ENCODE measurements around the gene RAI1. TPM values are rescaled to one million over a fixed set of nuclear protein-coding genes. Genes with fewer than 3 reads are reported as not detected.

RAI1 gene
- total RNA-seq, 1 donor from 2014 or later, result 31.2 TPM

- TF ChIP-seq, protein P1, sequence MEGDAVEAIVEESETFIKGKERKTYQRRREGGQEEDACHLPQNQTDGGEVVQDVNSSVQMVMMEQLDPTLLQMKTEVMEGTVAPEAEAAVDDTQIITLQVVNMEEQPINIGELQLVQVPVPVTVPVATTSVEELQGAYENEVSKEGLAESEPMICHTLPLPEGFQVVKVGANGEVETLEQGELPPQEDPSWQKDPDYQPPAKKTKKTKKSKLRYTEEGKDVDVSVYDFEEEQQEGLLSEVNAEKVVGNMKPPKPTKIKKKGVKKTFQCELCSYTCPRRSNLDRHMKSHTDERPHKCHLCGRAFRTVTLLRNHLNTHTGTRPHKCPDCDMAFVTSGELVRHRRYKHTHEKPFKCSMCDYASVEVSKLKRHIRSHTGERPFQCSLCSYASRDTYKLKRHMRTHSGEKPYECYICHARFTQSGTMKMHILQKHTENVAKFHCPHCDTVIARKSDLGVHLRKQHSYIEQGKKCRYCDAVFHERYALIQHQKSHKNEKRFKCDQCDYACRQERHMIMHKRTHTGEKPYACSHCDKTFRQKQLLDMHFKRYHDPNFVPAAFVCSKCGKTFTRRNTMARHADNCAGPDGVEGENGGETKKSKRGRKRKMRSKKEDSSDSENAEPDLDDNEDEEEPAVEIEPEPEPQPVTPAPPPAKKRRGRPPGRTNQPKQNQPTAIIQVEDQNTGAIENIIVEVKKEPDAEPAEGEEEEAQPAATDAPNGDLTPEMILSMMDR (IDR thresholded peaks at IDR 0.05), result no peak
- DNase-seq (no peak), ATAC-seq (ENCODE audit: low read depth) (no peak)
- peaks cover 19% of the 10 kb centered on the region for H3K4me1 Mint-ChIP-seq
- ChIA-PET CTCF (no interaction called here), POLR2A (no interaction called here)
- no peaks in the 10 kb centered on the region for H3K9me3 Mint-ChIP-seq
- peaks cover 31% of the 10 kb centered on the region for H3K36me3 Mint-ChIP-seq (ENCODE audit: low read depth)
- H3K4me3 Mint-ChIP-seq, result no peak overlapping the region
- H3K27ac Mint-ChIP-seq, result no peak overlapping the region
- intact Hi-C loops (cut with micrococcal nuclease), result no loop called here
- H3K27me3 Mint-ChIP-seq, result no peaks in the 10 kb centered on the region
Observed at GRCh38 chr17:17795946-17796786, 114.9 kb downstream of the RAI1 start.

DNA sequence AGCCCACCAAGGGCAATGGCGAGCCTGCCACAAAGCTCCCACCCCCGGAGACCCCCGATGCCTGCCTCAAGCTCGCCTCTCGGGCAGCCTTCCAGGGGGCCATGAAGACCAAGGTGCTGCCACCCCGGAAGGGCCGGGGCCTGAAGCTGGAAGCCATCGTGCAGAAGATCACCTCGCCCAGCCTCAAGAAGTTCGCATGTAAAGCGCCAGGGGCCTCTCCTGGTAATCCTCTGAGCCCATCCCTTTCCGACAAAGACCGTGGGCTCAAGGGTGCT, 115.5 kb downstream of the RAI1 start:
- Mint-ChIP-seq H3K27ac (no peak overlapping the region), H3K27me3 (no peaks in the 10 kb centered on the region), H3K4me3 (no peak overlapping the region), H3K4me1 (peaks cover 16% of the 10 kb centered on the region), H3K36me3 (ENCODE audit: low read depth) (peaks cover 31% of the 10 kb centered on the region), H3K9me3 (no peaks in the 10 kb centered on the region)
- ATAC-seq (ENCODE audit: low read depth), result no peak
- intact Hi-C loops (cut with micrococcal nuclease), result no loop called here
- ChIA-PET CTCF (no interaction called here), POLR2A (no interaction called here)
- no peak for DNase-seq
- TF ChIP-seq, protein P1 (IDR thresholded peaks at IDR 0.05), result no peak

DNA sequence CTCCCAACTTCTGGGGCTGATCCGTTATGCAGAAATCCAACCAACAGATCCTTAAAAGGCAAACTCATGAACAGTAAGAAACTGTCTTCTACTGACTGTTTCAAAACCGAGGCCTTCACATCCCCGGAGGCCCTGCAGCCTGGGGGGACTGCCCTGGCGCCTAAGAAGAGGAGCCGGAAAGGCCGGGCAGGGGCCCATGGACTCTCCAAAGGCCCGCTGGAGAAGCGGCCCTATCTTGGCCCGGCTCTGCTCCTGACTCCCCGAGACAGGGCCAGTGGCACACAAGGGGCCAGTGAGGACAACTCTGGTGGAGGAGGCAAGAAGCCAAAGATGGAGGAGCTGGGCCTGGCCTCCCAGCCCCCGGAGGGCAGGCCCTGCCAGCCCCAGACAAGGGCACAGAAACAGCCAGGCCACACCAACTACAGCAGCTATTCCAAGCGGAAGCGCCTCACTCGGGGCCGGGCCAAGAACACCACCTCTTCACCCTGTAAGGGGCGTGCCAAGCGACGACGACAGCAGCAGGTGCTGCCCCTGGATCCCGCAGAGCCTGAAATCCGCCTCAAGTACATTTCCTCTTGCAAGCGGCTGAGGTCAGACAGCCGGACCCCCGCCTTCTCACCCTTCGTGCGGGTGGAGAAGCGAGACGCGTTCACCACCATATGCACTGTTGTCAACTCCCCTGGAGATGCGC, 116.0 kb downstream of the RAI1 start:
- H3K4me1 Mint-ChIP-seq, result peaks cover 10% of the 10 kb centered on the region
- CTCF ChIA-PET, result no interaction called here
- H3K36me3 Mint-ChIP-seq (ENCODE audit: low read depth), result peaks cover 31% of the 10 kb centered on the region
- intact Hi-C loops (cut with micrococcal nuclease), result no loop called here
- no peak overlapping the region for H3K27ac Mint-ChIP-seq
- no peak overlapping the region for H3K4me3 Mint-ChIP-seq
- TF ChIP-seq, protein P1 (IDR thresholded peaks at IDR 0.05), result no peak
- POLR2A ChIA-PET, result no interaction called here
- H3K9me3 Mint-ChIP-seq, result no peaks in the 10 kb centered on the region
- DNase-seq (no peak), ATAC-seq (ENCODE audit: low read depth) (no peak)
- no peaks in the 10 kb centered on the region for H3K27me3 Mint-ChIP-seq

DNA sequence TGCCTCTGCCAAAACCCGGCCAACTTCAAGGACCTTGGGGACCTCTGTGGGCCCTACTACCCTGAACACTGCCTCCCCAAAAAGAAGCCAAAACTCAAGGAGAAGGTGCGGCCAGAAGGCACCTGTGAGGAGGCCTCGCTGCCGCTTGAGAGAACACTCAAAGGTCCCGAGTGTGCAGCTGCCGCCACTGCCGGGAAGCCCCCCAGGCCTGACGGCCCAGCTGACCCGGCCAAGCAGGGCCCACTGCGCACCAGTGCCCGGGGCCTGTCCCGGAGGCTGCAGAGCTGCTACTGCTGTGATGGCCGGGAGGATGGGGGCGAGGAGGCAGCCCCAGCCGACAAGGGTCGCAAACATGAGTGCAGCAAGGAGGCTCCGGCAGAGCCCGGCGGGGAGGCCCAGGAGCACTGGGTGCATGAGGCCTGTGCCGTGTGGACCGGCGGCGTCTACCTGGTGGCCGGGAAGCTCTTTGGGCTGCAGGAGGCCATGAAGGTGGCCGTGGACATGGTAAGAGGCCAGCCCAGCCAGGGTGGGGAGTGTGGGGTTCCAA, 116.8 kb downstream of the RAI1 start:
- CTCF ChIA-PET, result no interaction called here
- Mint-ChIP-seq H3K4me3 (no peak overlapping the region), H3K27me3 (no peaks in the 10 kb centered on the region), H3K9me3 (no peaks in the 10 kb centered on the region), H3K27ac (no peak overlapping the region), H3K4me1 (peaks cover 3% of the 10 kb centered on the region), H3K36me3 (ENCODE audit: low read depth) (peaks cover 31% of the 10 kb centered on the region)
- DNase-seq, result no peak
- POLR2A ChIA-PET, result no interaction called here
- TF ChIP-seq, protein P1 (IDR thresholded peaks at IDR 0.05), result no peak
- no peak for ATAC-seq (ENCODE audit: low read depth)
- intact Hi-C loops (cut with micrococcal nuclease), result no loop called here

DNA sequence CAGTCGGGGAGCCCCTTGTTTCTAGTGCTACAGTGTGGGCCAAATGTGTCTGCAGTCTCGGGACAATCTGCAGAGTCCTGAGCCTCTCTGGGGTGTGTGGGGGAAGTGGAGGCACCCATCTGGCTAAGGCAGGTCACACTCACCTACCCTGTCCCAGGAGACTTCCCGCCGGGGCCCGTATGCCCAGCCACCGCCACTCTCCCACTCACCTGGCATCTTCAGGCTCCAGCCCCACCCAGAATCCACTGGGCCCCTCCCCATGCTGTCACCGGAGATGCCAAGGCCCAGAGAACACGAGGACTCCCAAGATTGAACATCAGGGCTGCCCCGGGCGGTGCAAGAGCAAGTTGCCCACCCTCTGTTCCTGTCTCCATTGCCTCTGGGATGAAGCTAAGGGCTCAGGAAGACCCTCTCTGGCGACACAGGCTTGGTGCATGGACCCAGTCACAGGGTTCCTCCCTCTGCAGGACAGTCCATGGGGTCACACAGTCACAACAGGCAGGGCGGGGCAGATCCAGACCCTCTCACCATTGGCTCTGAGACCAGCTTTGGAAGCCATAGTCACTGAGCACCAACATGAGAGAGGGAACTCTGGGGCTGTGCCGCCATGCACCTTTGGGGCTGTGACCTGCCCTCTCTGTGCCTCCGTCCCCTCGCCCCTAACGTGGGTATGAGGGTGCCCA, 117.5 kb downstream of the RAI1 start:
- H3K27me3 Mint-ChIP-seq, result no peaks in the 10 kb centered on the region
- peaks cover 30% of the 10 kb centered on the region for H3K36me3 Mint-ChIP-seq (ENCODE audit: low read depth)
- TF ChIP-seq, protein P1 (IDR thresholded peaks at IDR 0.05), result no peak
- ChIA-PET POLR2A (no interaction called here), CTCF (no interaction called here)
- H3K9me3 Mint-ChIP-seq, result no peaks in the 10 kb centered on the region
- no peak overlapping the region for H3K4me3 Mint-ChIP-seq
- DNase-seq (no peak), ATAC-seq (ENCODE audit: low read depth) (no peak)
- intact Hi-C loops (cut with micrococcal nuclease), result no loop called here
- no peak overlapping the region for H3K27ac Mint-ChIP-seq
- no peaks in the 10 kb centered on the region for H3K4me1 Mint-ChIP-seq
